K562 (cell line): ENCODE results near the gene FAM53C. TPM values are rescaled to one million over a fixed set of nuclear protein-coding genes. Genes with fewer than 3 reads are reported as not detected.

ENCODE experiments used
- ATAC-seq: fragments of 200-7000 bp; cut with Tn5 transposase; 3 replicates; pipeline ENCODE4 v1.9.1; 2020; ENCODE audit warnings: moderate library complexity
- BruUV-seq: library from RNA; stranded (reverse); fragments of 400-500 nt; replicated peaks from 2 replicates; lab custom pipeline; 2021; lab: Mats Ljungman, UMichigan
- CTCF ChIA-PET: fragments of 300-600 bp; formaldehyde crosslinking; extraction: SDS; loops from one replicate; lab custom pipeline; 2021; ENCODE audit warnings: low intra/inter-chr PET ratio; lab: Yijun Ruan, JAX
- POLR2A ChIA-PET: fragments of 300-600, 350-650 bp; sonication (Branson Sonifier 250); formaldehyde crosslinking; extraction: SDS; loops from one replicate; lab custom pipeline; 2021; ENCODE audit warnings: antibody characterized with exemption, inconsistent platforms; lab: Yijun Ruan, JAX
- DNase-seq, 4 experiments: peaks; one replicate each; pipeline versions ENCODE4 v3.0.0 to v3.0.0-alpha.2; 2011 to 2018; ENCODE audit warnings: low spot score in 3 of 4, mixed read lengths in 3 of 4; ENCODE audit errors: extremely low read depth in 1 of 4
- FAIRE-seq: peaks from 2 replicates; lab custom pipeline; 2011; peaks lifted over from hg19 to GRCh38; lab: Jason Lieb, UNC
- H2AFZ ChIP-seq: 2 replicates; pipeline ENCODE4 v1.6.0; 2011; ENCODE audit warnings: low read depth, low read length, control low read depth, inconsistent platforms
- H3K27ac ChIP-seq: fragments of 200-600 bp; 3 replicates; pipeline ENCODE4 v1.8.0; 2011; ENCODE audit warnings: low read depth, mild to moderate bottlenecking, control low read depth, inconsistent platforms, low read length, moderate library complexity, mixed read lengths; ENCODE audit errors: extremely low read depth
- H3K27me3 ChIP-seq, 2 experiments: fragments of 300-600 bp in 1 of 2; 2 replicates in 1 of 2; 3 replicates in 1 of 2; pipeline versions ENCODE4 v1.6.0 to v1.8.0; 2011; ENCODE audit warnings: inconsistent platforms in 2 of 2, low read length in 2 of 2, mild to moderate bottlenecking in 1 of 2, mixed read lengths in 1 of 2, moderate library complexity in 1 of 2; ENCODE audit not compliant: control insufficient read depth in 2 of 2, insufficient read depth in 2 of 2
- H3K36me3 ChIP-seq: fragments of 300-600 bp; 3 replicates; pipeline ENCODE4 v1.8.0; 2011; ENCODE audit warnings: mild to moderate bottlenecking, low read length, inconsistent platforms; ENCODE audit not compliant: control insufficient read depth, insufficient read depth
- H3K4me1 ChIP-seq, 2 experiments: fragments of 200-600 bp in 1 of 2; replicated peaks in 1 of 2; 2 replicates in 1 of 2; 3 replicates in 1 of 2; pipeline versions ENCODE4 v1.5.1 to v1.8.0; 2011; ENCODE audit warnings: inconsistent platforms in 2 of 2, low read length in 2 of 2, mild to moderate bottlenecking in 1 of 2, mixed read lengths in 1 of 2, moderate library complexity in 1 of 2; ENCODE audit not compliant: control insufficient read depth in 2 of 2, insufficient read depth in 2 of 2
- H3K4me2 ChIP-seq: 2 replicates; pipeline ENCODE4 v1.6.1; 2011; ENCODE audit warnings: low read length, control low read depth, inconsistent platforms, mixed read lengths; ENCODE audit not compliant: insufficient read depth
- H3K4me3 ChIP-seq: fragments of 200-600 bp; sonication (generic), shearing (Covaris generic); 2 replicates; pipeline ENCODE4 v1.5.1; 2016; ENCODE audit warnings: control low read depth, inconsistent platforms
- H3K79me2 ChIP-seq: fragments of 200-600 bp; 3 replicates; pipeline ENCODE4 v1.8.0; 2011; ENCODE audit warnings: low read length, inconsistent platforms; ENCODE audit not compliant: control insufficient read depth, insufficient read depth
- H3K9ac ChIP-seq, 2 experiments: 2 replicates each; pipeline versions ENCODE4 v1.6.0 to v1.6.1; 2011; ENCODE audit warnings: low read depth in 2 of 2, low read length in 2 of 2, control low read depth in 1 of 2, inconsistent platforms in 1 of 2, mild to moderate bottlenecking in 1 of 2, mixed read lengths in 1 of 2; ENCODE audit not compliant: insufficient read depth in 1 of 2
- H3K9me1 ChIP-seq: one replicate; pipeline ENCODE4 v1.6.0; 2011; ENCODE audit warnings: inconsistent platforms, mild to moderate bottlenecking, low read length, moderate library complexity; ENCODE audit not compliant: control insufficient read depth, insufficient read depth
- H3K9me3 ChIP-seq: replicated peaks from 2 replicates; pipeline ENCODE4 v1.5.1; 2011; ENCODE audit warnings: low read depth, low read length, inconsistent platforms; ENCODE audit not compliant: control insufficient read depth, insufficient read depth
- H4K20me1 ChIP-seq: replicated peaks from 2 replicates; pipeline ENCODE4 v1.6.1; 2011; ENCODE audit warnings: low read length, inconsistent platforms, mixed read lengths; ENCODE audit not compliant: control insufficient read depth, insufficient read depth
- BHLHE40 ChIP-seq: IDR thresholded peaks from 2 replicates; pipeline ENCODE4 v1.6.1; 2011; ENCODE audit warnings: low read length, improper control_type of control experiment
- GMEB1 ChIP-seq: fragments of 250-450 bp; sonication (Bioruptor Pico); IDR thresholded peaks from 2 replicates; pipeline ENCODE4 v1.4.0; 2020; ENCODE audit warnings: mild to moderate bottlenecking
- MITF ChIP-seq: IDR thresholded peaks from 2 replicates; pipeline ENCODE4 v1.6.1; 2014; ENCODE audit warnings: antibody characterized with exemption
- NR2C2 ChIP-seq, 2 experiments: fragments of 200-800 bp in 1 of 2; sonication (Bioruptor generic) in 1 of 2; sonication (generic) in 1 of 2; formaldehyde crosslinking in 1 of 2; IDR thresholded peaks; 2 replicates each; pipeline versions ENCODE4 v1.6.1 to v1.8.0; 2016 to 2022; ENCODE audit warnings: mild to moderate bottlenecking in 1 of 2, missing compliant biosample characterization in 1 of 2, missing genetic modification characterization in 1 of 2, missing genetic modification reagents in 1 of 2
- PHB2 ChIP-seq: fragments of 450-650 bp; IDR thresholded peaks from 2 replicates; pipeline ENCODE4 v1.6.1; 2017; ENCODE audit warnings: low read depth
- SNRNP70 ChIP-seq: fragments of 200-400 bp; formaldehyde crosslinking; optimal IDR thresholded peaks from 2 replicates; pipeline ENCODE3; 2017; ENCODE audit warnings: low read depth, low read length
- TBL1XR1 ChIP-seq, 2 experiments: IDR thresholded peaks; 2 replicates each; pipeline ENCODE4 v1.6.1; 2012; ENCODE audit warnings: improper control_type of control experiment in 2 of 2, low read length in 2 of 2, mild to moderate bottlenecking in 1 of 2
- ZBTB11 ChIP-seq, 3 experiments: fragments of 200-800 bp in 1 of 3; fragments of 250-450 bp in 1 of 3; fragments of 450-650 bp in 1 of 3; sonication (Bioruptor Pico) in 1 of 3; sonication (Bioruptor generic) in 1 of 3; formaldehyde crosslinking in 1 of 3; IDR thresholded peaks; 2 replicates each; pipeline versions ENCODE4 v1.6.1 to v1.8.0; 2016 to 2022; ENCODE audit warnings: mild to moderate bottlenecking in 2 of 3, missing genetic modification characterization in 2 of 3, missing compliant biosample characterization in 1 of 3, moderate library complexity in 1 of 3
- WGBS: fragments of 100-300 bp; shearing (Covaris generic); methylation state at CpG from one replicate; pipeline ENCODE4 v1.1.6; 2016; ENCODE audit warnings: low coverage, mixed read lengths; ENCODE audit not compliant: insufficient coverage; ENCODE audit errors: missing lambda C conversion rate; 5-methylcytosine and 5-hydroxymethylcytosine counted together
- in situ Hi-C: fragments of 300-500 bp; cut with MboI; formaldehyde crosslinking; loops from 4 replicates; pipeline ENCODE4 v1.15.0; 2018; ENCODE audit warnings: inconsistent platforms, mixed read lengths
- intact Hi-C: fragments of 100-400 bp; cut with micrococcal nuclease; formaldehyde crosslinking; loops from 2 replicates; pipeline ENCODE4 v1.14.2; 2022
- polyA plus RNA-seq, 8 experiments: library from polyadenylated mRNA; depleted of rRNA in 4 of 8; stranded (reverse) in 5 of 8; unstranded in 3 of 8; fragments of >200 nt; fragmentation: Nextera tagmentation in 2 of 8; fragmentation: Illumina TruSeq in 1 of 8; extraction: Ambion mirVana in 2 of 8; extraction: Trizol in 1 of 8; gene quantifications; 2 replicates each; pipeline versions ENCODE4 v1.2.1 to v1.2.3, GENCODE V29; 2011 to 2014; ENCODE audit warnings: inconsistent platforms in 1 of 8, missing spikeins in 1 of 8
- total RNA-seq, 7 experiments: library from RNA; depleted of rRNA in 6 of 7; stranded (reverse); fragments of >200 nt in 6 of 7; fragmentation: Illumina TruSeq in 2 of 7; extraction: Trizol in 2 of 7; gene quantifications; 2 replicates each; pipeline versions ENCODE4 v1.2.1 to v1.2.3, GENCODE V29; 2011 to 2021; ENCODE audit warnings: low replicate concordance in 1 of 7

Gene FAM53C
- total and polyA plus RNA-seq, 9 of the 15 experiments (the other 6 are each of a cell fraction or from before 2014, with no cell fraction given) = 9.7 to 38.5 (median 25.2) TPM

GRCh38 chr5:138338411-138339090 lies 485 bp downstream of the FAM53C start (continued):
- TF ChIP-seq GMEB1 (CRISPR knock-in tag) (no peak), PHB2 (0 out of 2 replicates have a peak, but pooled peaks have one; percentile 15)

GRCh38 chr5:138339091-138339456 lies 1.0 kb downstream of the FAM53C start:
- Histone ChIP-seq H2AFZ (peak overlapping the region; percentile 32; the same call in 1 of the 2 replicates), H3K9me1 (peaks cover 5% of the 10 kb centered on the region), H3K4me3 (peak overlapping the region; percentile 63), H3K4me1 (peaks cover 9 to 28% of the 10 kb centered on the region in 2 experiments), H3K36me3 (peaks cover 39% of the 10 kb centered on the region), H4K20me1 (0 out of 2 replicates have a peak, but pooled peaks cover 7% of the 10 kb centered on the region), H3K4me2 (peak overlapping the region; percentile 99), H3K27me3 (no peaks in the 10 kb centered on the region), H3K27ac (peak overlapping the region; percentile 97), H3K9ac (peak overlapping the region; percentile 91 to 96), H3K79me2 (peaks cover 39% of the 10 kb centered on the region), H3K9me3 (no peaks in the 10 kb centered on the region)
- ChIA-PET CTCF (interaction anchor here (5.4 kb wide), 1 partner anchor 14 kb away, joined by 31 read pairs; the partner anchor contains the start of gene KDM3B), POLR2A (interaction anchor here (0.6 to 7.9 kb wide), 27 partner anchors 8 to 190 kb away, joined by 3 to 416 read pairs (median 4); partner anchors contain the start of genes BRD8, CDC23, CDC25C and GFRA3)
- peak; percentile 1; the same call in 2 of the 3 replicates for ATAC-seq
- no peak for FAIRE-seq
- intact Hi-C loops = loop anchor here (2.0 kb wide), 1 partner anchor 14 kb away; the partner anchor contains the start of gene KDM3B
- BruUV-seq = TSS peak; percentile 57
- in situ Hi-C loops = no loop called here
- peak in 1 of 4 experiments; percentile 28 for DNase-seq
- WGBS = 0% methylated on average over 7 of the region's 7 CpGs
- 0 out of 4 replicates have a peak, but pooled peaks of 1 of the 2 experiments have one; percentile 14 for TF ChIP-seq TBL1XR1 (IDR thresholded peaks at IDR 0.05; ENCODE audit: low read length in 2 of 2)
- TF ChIP-seq SNRNP70 = no peak
- TF ChIP-seq MITF = no peak
- TF ChIP-seq ZBTB11 (CRISPR knock-in tag; IDR thresholded peaks at IDR 0.05) = 0 out of 6 replicates have a peak, but pooled peaks of 1 of the 3 experiments have one; percentile 13
- no peak for TF ChIP-seq NR2C2 (CRISPR knock-in tag; IDR thresholded peaks at IDR 0.05)
- 0 out of 2 replicates have a peak, but pooled peaks have one; percentile 5 for TF ChIP-seq NR2C2 (tag; IDR thresholded peaks at IDR 0.05)
- no peak for TF ChIP-seq BHLHE40
